HG03097 (cell line): ENCODE measurements around the gene SPTY2D1.
"Not testable (repeated sequence)": the region's sequence is repeated elsewhere in the genome, so short reads cannot be mapped to it uniquely, and the experiment has no call there.

Experiments
- ATAC-seq: cut with Tn5 transposase; IDR thresholded peaks from one replicate; pipeline ENCODE4 v1.9.1; 2021; ENCODE audit not compliant: unreplicated experiment, low FRiP score

The SPTY2D1 gene

DNA sequence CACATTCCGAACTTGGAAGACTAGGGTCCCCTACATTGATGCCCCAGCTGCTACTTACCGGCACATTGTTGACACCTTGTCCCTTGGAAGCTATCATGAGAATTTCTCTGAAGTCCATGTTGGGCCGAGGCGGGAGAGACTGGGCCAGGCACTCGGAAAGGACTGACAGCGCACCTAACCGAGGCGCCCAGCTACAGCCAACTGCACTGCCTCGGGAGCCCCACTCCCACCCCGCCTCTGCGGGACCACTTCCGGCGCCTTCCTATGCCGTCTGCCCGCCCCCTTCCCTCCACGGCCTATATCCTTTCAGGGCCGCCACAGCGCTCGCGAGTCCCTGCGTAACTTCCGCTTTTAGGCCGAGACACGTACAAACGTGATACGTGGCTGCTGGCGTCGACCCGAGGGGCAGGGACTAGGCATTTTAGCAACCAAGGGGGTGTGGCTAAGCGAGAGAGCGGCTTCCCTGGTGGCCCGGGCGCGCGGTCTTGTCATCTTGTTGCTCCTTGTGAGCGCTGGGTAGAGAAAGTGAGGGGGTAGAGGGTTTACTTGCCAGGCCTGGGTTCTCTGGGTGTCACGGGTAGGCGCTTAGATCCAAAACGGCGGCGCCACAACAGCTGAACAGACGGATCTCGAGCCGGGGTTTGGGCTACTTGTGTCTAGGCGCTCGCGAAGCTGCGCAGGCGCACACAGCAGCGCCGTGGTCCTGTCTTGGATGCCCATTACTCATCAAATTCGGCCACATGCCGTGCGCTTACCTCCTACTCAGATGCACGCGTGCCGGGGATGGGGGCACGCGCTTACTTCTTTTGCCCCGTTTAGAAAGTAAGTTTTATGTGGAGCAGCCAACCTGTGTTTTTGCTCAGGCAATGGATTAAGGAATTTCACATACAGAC lies at the start of gene SPTY2D1:
SPTY2D1 (minus strand) TSS at position 203 of the 893 bp plus-strand sequence; CDS start at position 118, 85 bp downstream.
- peak; percentile 91 for ATAC-seq

GRCh38 chr11:18682466-18682865 lies 48.3 kb upstream of the SPTY2D1 start:
- no peak for ATAC-seq

DNA sequence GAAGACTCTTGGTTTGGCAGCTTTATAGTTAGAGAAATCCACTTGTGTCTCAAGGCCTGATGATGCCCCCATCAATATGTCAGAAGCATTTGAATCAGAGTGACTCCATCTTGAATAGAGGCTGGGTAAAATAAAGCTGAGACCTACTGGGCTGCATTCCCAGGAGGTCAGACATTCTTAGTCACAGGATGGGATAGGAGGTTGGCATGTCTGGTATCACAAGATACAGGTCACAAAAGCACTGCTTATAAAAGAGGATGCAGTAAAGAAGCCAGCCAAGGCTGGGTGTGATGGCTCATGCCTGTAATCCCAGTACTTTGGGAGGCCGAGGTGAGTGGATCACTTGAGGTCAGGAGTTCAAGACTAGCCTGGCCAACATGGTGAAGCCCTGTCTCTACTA lies 47.8 kb upstream of the SPTY2D1 start:
- ATAC-seq, result not testable (repeated sequence)

GRCh38 chr11:18677560-18677959 lies 43.4 kb upstream of the SPTY2D1 start:
- ATAC-seq, result no peak

DNA sequence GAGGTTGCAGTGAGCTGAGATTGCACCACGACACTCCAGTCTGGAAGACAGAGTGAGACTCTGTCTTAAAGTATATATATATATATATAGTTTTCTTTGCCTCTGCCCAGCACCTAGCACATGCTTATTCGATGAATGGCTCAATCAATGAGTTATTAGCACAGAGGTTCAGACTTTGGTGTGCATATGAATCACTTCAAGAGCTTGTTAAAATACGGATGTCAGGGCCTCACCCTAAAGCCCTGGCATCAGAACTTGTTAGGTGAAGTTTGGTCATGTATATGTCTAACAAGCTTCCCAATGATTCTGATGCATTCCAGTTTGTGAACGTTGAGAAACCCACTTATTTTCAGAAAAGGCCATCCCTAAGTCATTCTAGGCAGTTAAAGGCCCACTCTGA lies 42.7 kb upstream of the SPTY2D1 start:
- ATAC-seq, result no peak

DNA sequence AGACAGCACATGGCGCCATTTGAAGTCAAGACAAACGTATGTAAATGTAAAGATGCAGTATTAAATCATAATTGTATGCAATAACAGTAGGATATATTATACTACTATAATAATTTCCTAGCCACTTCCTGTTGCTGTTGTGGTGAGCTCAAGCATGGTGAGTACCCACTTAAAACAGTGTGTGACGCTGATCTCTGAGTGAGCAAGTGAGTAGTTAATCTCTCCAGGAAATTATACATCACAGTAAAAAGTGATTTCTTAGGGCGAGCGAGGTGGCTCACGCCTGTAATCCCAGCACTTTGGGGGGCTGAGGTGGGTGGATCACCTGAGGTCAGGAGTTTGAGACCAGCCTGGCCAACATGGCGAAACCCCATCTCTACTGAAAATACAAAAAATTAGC lies 38.1 kb upstream of the SPTY2D1 start:
- not testable (repeated sequence) for ATAC-seq

- ATAC-seq, result no peak
Measured at GRCh38 chr11:18671246-18671645, 37.1 kb upstream of the SPTY2D1 start.

- no peak for ATAC-seq
Measured at GRCh38 chr11:18669711-18670110, 35.6 kb upstream of the SPTY2D1 start.

- no peak for ATAC-seq
Measured at GRCh38 chr11:18669219-18669596, 35.1 kb upstream of the SPTY2D1 start.

GRCh38 chr11:18668131-18668530 lies 34.0 kb upstream of the SPTY2D1 start:
- no peak for ATAC-seq

DNA sequence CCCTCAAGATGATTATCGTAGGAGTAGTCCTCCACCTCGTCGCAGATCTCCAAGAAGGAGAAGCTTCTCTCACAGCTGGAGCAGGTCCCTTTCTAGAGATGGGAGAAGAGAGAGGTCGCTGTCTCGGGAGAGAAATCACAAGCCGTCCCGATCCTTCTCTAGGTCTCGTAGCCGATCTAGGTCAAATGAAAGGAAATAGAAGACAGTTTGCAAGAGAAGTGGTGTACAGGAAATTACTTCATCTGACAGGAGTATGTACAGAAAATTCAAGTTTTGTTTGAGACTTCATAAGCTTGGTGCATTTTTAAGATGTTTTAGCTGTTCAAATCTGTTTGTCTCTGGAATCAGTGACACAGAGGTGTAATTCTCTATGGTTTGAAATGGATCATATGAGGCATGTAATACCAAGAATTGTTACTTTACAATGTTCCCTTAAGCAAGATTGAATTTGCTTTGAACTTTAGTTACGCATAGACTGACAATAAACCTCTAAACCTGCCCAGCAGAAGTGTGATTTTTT lies 31.3 kb upstream of the SPTY2D1 start:
- ATAC-seq, result not testable (repeated sequence)

DNA sequence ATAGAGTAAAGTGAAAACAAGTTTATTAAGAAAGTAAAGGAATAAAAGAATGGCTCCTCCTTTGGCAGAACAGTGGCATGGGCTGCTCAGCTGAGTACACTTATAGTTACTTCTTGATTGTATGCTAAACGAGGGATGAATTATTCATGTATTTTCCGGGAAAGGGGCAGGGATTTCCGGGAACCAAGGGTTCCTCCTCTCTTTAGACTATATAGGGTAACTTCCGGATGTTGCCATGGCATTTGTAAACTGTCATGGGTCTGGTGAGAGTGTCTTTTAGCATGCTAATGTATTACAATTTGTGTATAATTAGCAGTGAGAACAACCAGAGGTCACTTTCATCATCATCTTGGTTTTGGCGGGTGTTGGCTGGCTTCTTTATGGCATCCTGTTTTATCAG lies 23.5 kb upstream of the SPTY2D1 start:
- no peak for ATAC-seq

GRCh38 chr11:18650859-18651557 lies 16.9 kb upstream of the SPTY2D1 start:
- ATAC-seq, result peak; percentile 87

GRCh38 chr11:18650353-18650752 lies 16.2 kb upstream of the SPTY2D1 start:
- peak; percentile 53 for ATAC-seq

DNA sequence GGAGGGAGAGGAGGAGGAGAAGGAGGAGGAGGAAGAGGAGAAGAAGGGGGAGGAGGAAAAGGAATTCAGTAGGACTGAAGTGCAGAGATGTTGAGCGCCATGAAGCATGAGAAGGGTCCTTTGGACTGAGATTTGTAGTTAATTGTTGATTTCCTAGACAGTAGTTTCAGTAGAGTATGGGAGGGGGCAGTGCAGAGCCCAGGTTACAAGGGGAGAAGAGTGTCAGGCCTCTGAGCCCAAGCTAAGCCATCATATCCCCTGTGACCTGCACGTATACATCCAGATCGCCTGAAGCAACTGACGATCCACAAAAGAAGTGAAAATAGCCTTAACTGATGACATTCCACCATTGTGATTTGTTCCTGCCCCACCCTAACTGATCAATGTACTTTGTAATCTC lies 8.9 kb upstream of the SPTY2D1 start:
- not testable (repeated sequence) for ATAC-seq

- no peak for ATAC-seq
Measured at GRCh38 chr11:18641677-18642076, 7.5 kb upstream of the SPTY2D1 start.

DNA sequence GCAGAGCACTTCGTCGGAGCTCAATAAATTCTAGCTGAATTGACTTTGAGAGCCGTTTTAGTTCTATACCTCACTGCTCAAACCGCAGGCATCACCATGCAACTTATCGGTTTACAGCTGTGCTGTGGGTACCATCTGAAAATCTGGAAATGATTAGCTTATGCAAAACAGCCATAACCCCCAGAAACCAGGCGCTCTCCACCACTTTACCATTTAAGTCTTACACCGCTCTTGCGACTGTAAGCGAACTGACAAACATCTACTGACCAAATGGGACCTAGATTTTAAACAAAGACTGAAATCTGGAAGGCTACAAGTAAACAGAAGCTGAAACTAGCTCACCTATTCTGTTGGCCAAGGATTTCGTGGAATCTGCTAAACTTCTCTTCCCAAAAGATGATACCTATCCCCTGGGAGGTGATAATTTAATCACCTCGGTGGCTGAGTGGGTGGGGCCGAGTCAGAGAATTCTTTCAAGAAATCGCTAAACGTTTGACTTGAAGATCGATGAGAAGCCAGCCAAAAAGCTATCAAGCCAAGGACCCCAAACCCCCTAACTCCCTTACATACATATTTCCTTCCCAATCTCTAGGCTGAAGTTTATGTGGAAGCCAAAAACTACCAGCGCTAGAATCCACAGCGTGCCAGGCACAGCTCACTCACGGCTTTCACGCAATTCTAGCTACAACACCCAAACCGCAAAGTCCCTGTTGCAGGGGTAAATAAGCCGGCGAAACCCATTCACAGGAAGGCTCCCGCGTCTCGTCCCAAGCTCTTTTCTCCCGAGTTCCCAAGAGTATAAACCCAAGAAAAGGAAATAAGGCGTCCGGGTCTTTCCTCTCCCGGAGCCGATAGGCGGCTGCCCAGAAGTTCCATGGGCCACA lies 644 bp downstream of the SPTY2D1 start:
- peak; percentile 61 for ATAC-seq

GRCh38 chr11:18632841-18633240 lies 1.3 kb downstream of the SPTY2D1 start:
- no peak for ATAC-seq

DNA sequence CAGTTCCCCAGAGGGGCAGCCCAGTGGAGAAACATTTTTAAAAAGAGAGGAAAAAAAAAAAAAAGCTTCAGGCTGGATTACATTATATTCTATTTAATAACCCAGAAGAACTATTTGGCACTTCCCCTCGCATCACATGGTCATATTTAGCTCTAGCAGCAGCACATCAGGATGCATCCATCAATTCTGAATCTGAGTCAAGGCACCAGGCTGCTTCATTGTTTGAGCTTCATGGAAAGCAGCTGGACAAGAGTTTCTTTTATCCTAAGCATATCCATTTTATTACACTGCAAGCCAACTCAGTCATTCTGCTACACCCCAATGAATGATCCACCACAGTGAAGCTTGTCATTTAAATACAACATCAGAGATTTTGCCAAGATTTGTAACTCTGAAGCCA lies 10.0 kb downstream of the SPTY2D1 start:
- no peak for ATAC-seq

- ATAC-seq, result no peak
Measured at GRCh38 chr11:18623707-18624106, 10.4 kb downstream of the SPTY2D1 start.
